GM12878 (cell line): ENCODE data around the gene SFT2D1. TPM values are rescaled to one million over a fixed set of nuclear protein-coding genes. Genes with fewer than 3 reads are reported as not detected.

Experiments
- CHD2 ChIP-seq: IDR thresholded peaks from 2 replicates; pipeline ENCODE4 v1.6.1; 2011; ENCODE audit warnings: low read depth, low read length, improper control_type of control experiment, borderline replicate concordance
- EP300 ChIP-seq, 2 experiments: fragments of 150-350 bp in 1 of 2; IDR thresholded peaks; 2 replicates each; pipeline ENCODE4 v1.6.1; 2011 to 2012; ENCODE audit warnings: low read depth in 2 of 2, low read length in 2 of 2, borderline replicate concordance in 1 of 2, improper control_type of control experiment in 1 of 2, inconsistent platforms in 1 of 2; ENCODE audit not compliant: control insufficient read depth in 1 of 2
- FOS ChIP-seq: IDR thresholded peaks from 3 replicates; pipeline ENCODE4 v1.6.1; 2011; ENCODE audit warnings: borderline replicate concordance; ENCODE audit not compliant: insufficient read length; ENCODE audit errors: extremely low read depth
- GABPA ChIP-seq: IDR thresholded peaks from 2 replicates; pipeline ENCODE4 v1.6.1; 2014; ENCODE audit warnings: antibody characterized with exemption, low read depth, mild to moderate bottlenecking, inconsistent platforms
- HDGF ChIP-seq: fragments of 450-650 bp; IDR thresholded peaks from 2 replicates; pipeline ENCODE4 v1.6.1; 2016; ENCODE audit warnings: antibody characterized with exemption
- MTA2 ChIP-seq: fragments of 450-650 bp; IDR thresholded peaks from 2 replicates; pipeline ENCODE4 v1.6.1; 2016; ENCODE audit warnings: low read depth, mild to moderate bottlenecking, moderate library complexity
- NFIC ChIP-seq: IDR thresholded peaks from 2 replicates; pipeline ENCODE4 v1.6.1; 2012; ENCODE audit warnings: low read depth, mild to moderate bottlenecking, inconsistent platforms, low read length, moderate library complexity
- NR2C2 ChIP-seq: IDR thresholded peaks from 2 replicates; pipeline ENCODE4 v1.6.1; 2011; ENCODE audit warnings: borderline replicate concordance, low read depth; ENCODE audit not compliant: control insufficient read depth, insufficient read length
- POLR2AphosphoS5 ChIP-seq: IDR thresholded peaks from 2 replicates; pipeline ENCODE4 v1.6.1; 2011; ENCODE audit warnings: mild to moderate bottlenecking, low read length, inconsistent platforms
- RAD21 ChIP-seq: IDR thresholded peaks from 2 replicates; pipeline ENCODE4 v1.6.1; 2011; ENCODE audit warnings: mild to moderate bottlenecking, low read depth, low read length, moderate library complexity; ENCODE audit not compliant: insufficient read depth
- TCF3 ChIP-seq: IDR thresholded peaks from 2 replicates; pipeline ENCODE4 v1.6.1; 2012; ENCODE audit warnings: low read depth, mild to moderate bottlenecking, low read length, borderline replicate concordance; ENCODE audit not compliant: insufficient read depth
- USF2 ChIP-seq: IDR thresholded peaks from 2 replicates; pipeline ENCODE4 v1.6.1; 2011; ENCODE audit warnings: low read depth, low read length, improper control_type of control experiment, borderline replicate concordance
- YBX1 ChIP-seq: fragments of 450-650 bp; IDR thresholded peaks from 2 replicates; pipeline ENCODE4 v1.6.1; 2016; ENCODE audit warnings: antibody characterized with exemption
- YY1 ChIP-seq: IDR thresholded peaks from 2 replicates; pipeline ENCODE4 v1.6.1; 2011; ENCODE audit warnings: low read depth, mild to moderate bottlenecking, low read length
- ZBTB33 ChIP-seq: fragments of 450-650 bp; IDR thresholded peaks from 2 replicates; pipeline ENCODE4 v1.6.1; 2017; ENCODE audit warnings: mild to moderate bottlenecking
- ZBTB4 ChIP-seq: fragments of 450-650 bp; formaldehyde crosslinking; IDR thresholded peaks from 2 replicates; pipeline ENCODE4 v1.4.0; 2022; ENCODE audit warnings: mild to moderate bottlenecking, moderate library complexity
- ZBTB40 ChIP-seq: fragments of 450-650 bp; IDR thresholded peaks from 2 replicates; pipeline ENCODE4 v1.6.1; 2016; ENCODE audit warnings: mild to moderate bottlenecking, moderate library complexity, borderline replicate concordance
- ZNF217 ChIP-seq: fragments of 450-650 bp; IDR thresholded peaks from 2 replicates; pipeline ENCODE4 v1.6.1; 2017; ENCODE audit warnings: antibody characterized with exemption, mild to moderate bottlenecking
- polyA plus RNA-seq, 11 experiments: library from polyadenylated mRNA; depleted of rRNA in 4 of 11; unstranded in 6 of 11; stranded (reverse) in 5 of 11; fragments of >200 nt; fragmentation: Nextera tagmentation in 4 of 11; fragmentation: Illumina TruSeq in 1 of 11; extraction: Ambion mirVana in 4 of 11; extraction: Trizol in 1 of 11; gene quantifications; 1 replicate in 1 of 11; 2 replicates in 10 of 11; pipeline versions ENCODE4 v1.2.1 to v1.2.3, GENCODE V29; 2011 to 2016; ENCODE audit warnings: inconsistent platforms in 2 of 11, missing spikeins in 2 of 11, low read depth in 1 of 11
- total RNA-seq, 4 experiments: library from RNA; depleted of rRNA in 3 of 4; stranded (reverse); fragments of >200 nt in 3 of 4; fragmentation: Illumina TruSeq in 1 of 4; extraction: Trizol in 1 of 4; gene quantifications; 2 replicates each; pipeline versions ENCODE4 v1.2.1 to v1.2.3, GENCODE V29; 2013 to 2021

The SFT2D1 gene
- total and polyA plus RNA-seq, 10 of the 15 experiments (the other 5 are each of a cell fraction or from before 2014, with no cell fraction given): 69.5 to 281 (median 124) TPM

GRCh38 chr6:166342349-166343149, at the start of gene SFT2D1 (continued):
- TF ChIP-seq MTA2: peak; percentile 65; the same call in 1 of the 2 replicates
- TF ChIP-seq NR2C2: no peak
- no peak; the same call in 1 of the 2 replicates for TF ChIP-seq USF2
- TF ChIP-seq GABPA: peak; percentile 79
- TF ChIP-seq RAD21: no peak
- no peak for TF ChIP-seq YBX1
- peak; percentile 83; the same call in 1 of the 2 replicates for TF ChIP-seq ZBTB40
- 0 out of 2 replicates have a peak, but pooled peaks have one; percentile 3 for TF ChIP-seq NFIC
- TF ChIP-seq POLR2AphosphoS5: peak; percentile 95
- TF ChIP-seq CHD2: 0 out of 2 replicates have a peak, but pooled peaks have one; percentile 25
- peak; percentile 84 for TF ChIP-seq YY1
- TF ChIP-seq TCF3: peak; percentile 85; the same call in 1 of the 2 replicates
- peak; percentile 68; the same call in 1 of the 2 replicates for TF ChIP-seq ZNF217
- TF ChIP-seq ZBTB33: no peak
- peak; percentile 86; the same call in 1 of the 2 replicates for TF ChIP-seq HDGF
- TF ChIP-seq FOS: no peak
- TF ChIP-seq EP300 (IDR thresholded peaks at IDR 0.05; ENCODE audit: borderline replicate concordance in 1 of 2, control insufficient read depth in 1 of 2, low read depth in 2 of 2, low read length in 2 of 2): peak; percentile 64 to 68; a peak in 2 of 4 replicates
- no peak for TF ChIP-seq ZBTB4
